Prostate gland (tissue), 2 donors: ENCODE data around the gene EPHB2. TPM values are rescaled to one million over a fixed set of nuclear protein-coding genes. Genes with fewer than 3 reads are reported as not detected.

Source experiments
- DNase-seq: peaks from one replicate; pipeline ENCODE4 v3.0.0-alpha.2; 2019; ENCODE audit warnings: low spot score
- H3K27ac ChIP-seq, 2 donors: fragments of 200-600 bp; sonication (generic); 2 replicates each; pipeline ENCODE4 v1.5.1; 2017 to 2019
- H3K27me3 ChIP-seq: fragments of 200-600 bp; sonication (generic); replicated peaks from 2 replicates; pipeline ENCODE4 v1.5.1; 2019; ENCODE audit not compliant: insufficient read depth
- H3K36me3 ChIP-seq, 2 donors: fragments of 200-600 bp; sonication (generic); 1 replicate in 1 of 2; 2 replicates in 1 of 2; pipeline versions ENCODE4 v1.5.1 to v1.8.1; 2017 to 2019
- H3K4me1 ChIP-seq: fragments of 200-600 bp; sonication (generic); replicated peaks from 2 replicates; pipeline ENCODE4 v1.5.1; 2019
- H3K4me3 ChIP-seq, 2 donors: fragments of 200-600 bp; sonication (generic); 2 replicates each; pipeline ENCODE4 v1.5.1; 2017 to 2019
- H3K9me3 ChIP-seq: fragments of 200-600 bp; sonication (generic); 2 replicates; pipeline ENCODE4 v1.5.1; 2017
- POLR2A ChIP-seq: fragments of 450-650 bp; IDR thresholded peaks from one replicate; pipeline ENCODE4 v1.6.1; 2016; ENCODE audit warnings: antibody characterized with exemption, mild to moderate bottlenecking
- POLR2AphosphoS5 ChIP-seq: sonication (generic); formaldehyde crosslinking; IDR thresholded peaks from one replicate; pipeline ENCODE4 v1.6.1; 2017; ENCODE audit warnings: antibody characterized with exemption
- WGBS: methylation state at CpG from one replicate; pipeline ENCODE4 v1.1.5; 2018; 5-methylcytosine and 5-hydroxymethylcytosine counted together
- intact Hi-C: fragments of 100-400 bp; cut with DNase I; formaldehyde crosslinking; loops from one replicate; pipeline ENCODE4 v1.14.2; 2022
- total RNA-seq, 2 donors: library from RNA; depleted of rRNA; stranded (reverse); fragments of >200 nt; gene quantifications; one replicate each; pipeline ENCODE4 v1.1.0, GENCODE V29; 2016
- TF ChIP-seq, protein P1 (sequence below), 4 experiments: fragments of 200-600 bp in 2 of 4; fragments of 450-650 bp in 2 of 4; sonication (generic) in 2 of 4; IDR thresholded peaks; 1 replicate in 3 of 4; 2 replicates in 1 of 4; pipeline ENCODE4 v1.5.1; 2016 to 2019; ENCODE audit warnings: antibody characterized with exemption in 4 of 4, mild to moderate bottlenecking in 2 of 4, moderate library complexity in 2 of 4

EPHB2 gene
- total RNA-seq, 2 donors from 2014 or later = 6.4 to 7.4 TPM

DNA sequence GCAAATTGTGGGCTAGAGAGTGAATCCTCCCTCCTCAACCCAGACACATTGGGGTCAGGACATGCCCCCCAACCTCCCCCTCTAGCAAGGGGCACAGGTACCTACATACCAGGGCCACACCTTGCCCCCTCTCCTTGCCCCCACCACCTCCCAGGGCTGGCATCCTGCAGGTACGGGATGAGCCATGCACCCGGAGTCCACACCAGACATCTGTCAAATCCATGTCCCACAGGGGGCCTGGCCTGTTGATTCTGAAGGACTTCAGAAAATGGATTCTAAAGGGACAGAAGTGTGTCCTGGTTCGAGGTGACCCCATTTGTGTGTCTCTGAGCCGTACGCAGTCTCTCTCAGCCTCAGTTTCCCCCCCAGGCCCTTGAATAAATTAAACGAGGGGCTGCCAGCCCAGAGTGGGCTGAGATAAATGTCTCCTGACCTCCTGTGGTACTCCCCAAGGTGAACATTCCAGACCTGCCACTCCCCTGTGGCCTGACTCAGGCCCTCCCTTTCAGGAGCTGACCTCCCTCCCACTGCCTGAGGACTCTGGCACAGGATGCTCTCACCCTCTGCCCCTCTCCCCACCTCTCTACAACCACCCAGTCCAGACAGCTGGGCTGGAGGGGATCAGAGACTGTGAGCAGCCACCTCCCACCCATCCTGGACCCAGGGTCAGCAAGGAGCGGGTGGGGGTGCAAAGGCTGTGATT is 94.5 kb downstream of the EPHB2 start:
- no peak overlapping the region for H3K27ac ChIP-seq
- intact Hi-C loops = no loop called here
- TF ChIP-seq POLR2A (no peak), POLR2AphosphoS5 (no peak)
- TF ChIP-seq, protein P1, sequence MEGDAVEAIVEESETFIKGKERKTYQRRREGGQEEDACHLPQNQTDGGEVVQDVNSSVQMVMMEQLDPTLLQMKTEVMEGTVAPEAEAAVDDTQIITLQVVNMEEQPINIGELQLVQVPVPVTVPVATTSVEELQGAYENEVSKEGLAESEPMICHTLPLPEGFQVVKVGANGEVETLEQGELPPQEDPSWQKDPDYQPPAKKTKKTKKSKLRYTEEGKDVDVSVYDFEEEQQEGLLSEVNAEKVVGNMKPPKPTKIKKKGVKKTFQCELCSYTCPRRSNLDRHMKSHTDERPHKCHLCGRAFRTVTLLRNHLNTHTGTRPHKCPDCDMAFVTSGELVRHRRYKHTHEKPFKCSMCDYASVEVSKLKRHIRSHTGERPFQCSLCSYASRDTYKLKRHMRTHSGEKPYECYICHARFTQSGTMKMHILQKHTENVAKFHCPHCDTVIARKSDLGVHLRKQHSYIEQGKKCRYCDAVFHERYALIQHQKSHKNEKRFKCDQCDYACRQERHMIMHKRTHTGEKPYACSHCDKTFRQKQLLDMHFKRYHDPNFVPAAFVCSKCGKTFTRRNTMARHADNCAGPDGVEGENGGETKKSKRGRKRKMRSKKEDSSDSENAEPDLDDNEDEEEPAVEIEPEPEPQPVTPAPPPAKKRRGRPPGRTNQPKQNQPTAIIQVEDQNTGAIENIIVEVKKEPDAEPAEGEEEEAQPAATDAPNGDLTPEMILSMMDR (IDR thresholded peaks at IDR 0.05) = no peak
- H3K27me3 ChIP-seq = no peaks in the 10 kb centered on the region
- no peaks in the 10 kb centered on the region for H3K9me3 ChIP-seq
- no peak for DNase-seq
- 87% methylated on average over 7 of the region's 7 CpGs for WGBS
- no peak overlapping the region for H3K4me3 ChIP-seq
- no peaks in the 10 kb centered on the region for H3K36me3 ChIP-seq
- no peaks in the 10 kb centered on the region for H3K4me1 ChIP-seq

DNA sequence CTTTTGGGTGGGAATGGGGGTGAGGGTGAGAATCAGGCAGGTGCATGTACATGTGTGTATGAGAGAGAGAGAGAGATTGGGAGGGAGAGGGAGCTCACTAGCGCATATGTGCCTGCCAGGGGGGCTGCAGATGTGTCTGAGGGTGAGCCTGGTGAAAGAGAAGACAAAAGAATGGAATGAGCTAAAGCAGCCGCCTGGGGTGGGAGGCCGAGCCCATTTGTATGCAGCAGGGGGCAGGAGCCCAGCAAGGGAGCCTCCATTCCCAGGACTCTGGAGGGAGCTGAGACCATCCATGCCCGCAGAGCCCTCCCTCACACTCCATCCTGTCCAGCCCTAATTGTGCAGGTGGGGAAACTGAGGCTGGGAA is 95.0 kb downstream of the EPHB2 start:
- H3K36me3 ChIP-seq = no peaks in the 10 kb centered on the region
- TF ChIP-seq, protein P1 (IDR thresholded peaks at IDR 0.05) = no peak
- TF ChIP-seq POLR2AphosphoS5 (no peak), POLR2A (no peak)
- no peaks in the 10 kb centered on the region for H3K4me1 ChIP-seq
- H3K27me3 ChIP-seq = no peaks in the 10 kb centered on the region
- H3K4me3 ChIP-seq = no peak overlapping the region
- 92% methylated on average over 4 of the region's 4 CpGs for WGBS
- intact Hi-C loops = no loop called here
- no peaks in the 10 kb centered on the region for H3K9me3 ChIP-seq
- DNase-seq = no peak
- no peak overlapping the region for H3K27ac ChIP-seq

DNA sequence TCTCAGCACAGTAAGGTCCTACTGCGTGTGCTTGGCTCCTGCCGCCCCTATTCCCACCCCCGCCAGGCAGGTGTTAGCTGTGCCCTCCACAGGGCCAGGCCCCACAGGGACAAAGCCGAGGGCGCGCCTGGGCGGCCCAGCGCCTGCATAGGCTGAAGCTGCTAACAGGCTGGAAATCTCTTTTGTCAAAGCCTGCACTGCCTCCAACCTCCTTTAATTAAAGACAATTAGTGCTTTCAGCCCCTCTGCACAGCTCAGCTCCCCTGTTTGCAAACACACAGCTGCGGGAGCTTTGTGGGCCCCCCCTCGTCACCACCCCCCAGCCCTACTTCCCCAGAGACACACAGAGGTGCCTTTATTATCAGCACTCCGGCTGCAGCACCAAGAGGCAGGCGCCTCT is 95.9 kb downstream of the EPHB2 start:
- Histone ChIP-seq H3K27me3 (no peaks in the 10 kb centered on the region), H3K4me3 (no peak overlapping the region), H3K27ac (no peak overlapping the region), H3K9me3 (no peaks in the 10 kb centered on the region), H3K36me3 (no peaks in the 10 kb centered on the region), H3K4me1 (no peaks in the 10 kb centered on the region)
- DNase-seq = no peak
- intact Hi-C loops = no loop called here
- 77% methylated on average over 12 of the region's 12 CpGs for WGBS
- TF ChIP-seq POLR2AphosphoS5 (no peak), POLR2A (no peak)
- TF ChIP-seq, protein P1 (IDR thresholded peaks at IDR 0.05) = no peak

DNA sequence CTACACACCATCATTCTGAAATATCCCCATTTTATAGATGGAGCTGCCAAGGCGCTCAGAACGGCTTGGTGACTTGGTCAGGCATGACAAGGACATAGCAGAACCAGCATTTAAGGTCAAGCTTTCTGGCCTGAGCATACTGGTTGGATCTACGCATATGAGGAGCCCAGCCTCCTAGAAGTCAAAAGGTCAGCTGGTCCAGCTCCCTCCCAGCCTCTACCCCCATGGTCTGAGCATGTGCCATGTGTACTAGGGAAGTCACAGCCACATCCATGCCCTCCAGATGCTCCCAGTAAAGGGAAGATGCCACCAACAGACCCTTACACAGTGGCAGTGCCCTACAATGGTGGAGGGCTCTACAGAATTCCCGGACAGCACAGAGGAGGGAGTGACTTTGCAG is 96.7 kb downstream of the EPHB2 start:
- intact Hi-C loops = no loop called here
- WGBS = 87% methylated on average over 4 of the region's 4 CpGs
- Histone ChIP-seq H3K4me3 (no peak overlapping the region), H3K27me3 (no peaks in the 10 kb centered on the region), H3K27ac (no peak overlapping the region), H3K36me3 (no peaks in the 10 kb centered on the region), H3K9me3 (no peaks in the 10 kb centered on the region), H3K4me1 (no peaks in the 10 kb centered on the region)
- DNase-seq = no peak
- no peak for TF ChIP-seq POLR2AphosphoS5
- no peak for TF ChIP-seq POLR2A
- TF ChIP-seq, protein P1 (IDR thresholded peaks at IDR 0.05) = no peak

DNA sequence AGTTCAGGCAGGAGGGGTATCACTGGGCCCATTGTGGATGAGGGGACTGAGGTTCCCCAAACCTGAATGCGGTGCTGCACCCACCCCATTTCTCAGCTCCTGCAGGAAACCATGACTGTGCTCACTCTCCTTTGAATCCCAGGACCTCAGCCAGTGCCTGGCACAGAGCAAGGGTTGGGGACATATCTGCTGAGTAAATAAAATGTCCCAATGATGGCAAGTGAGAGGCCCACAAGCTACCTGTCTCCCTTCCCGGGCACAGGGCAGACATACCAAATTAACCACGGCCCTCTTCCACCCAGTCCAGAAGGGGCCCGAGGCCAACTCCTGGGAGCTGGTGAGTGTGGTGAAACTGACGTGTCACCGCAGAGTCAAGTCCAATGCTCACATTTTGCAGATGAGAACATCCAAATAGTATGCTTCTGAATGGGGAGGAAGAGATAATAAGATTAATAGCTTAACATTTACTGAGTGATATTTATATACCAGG is 97.6 kb downstream of the EPHB2 start:
- TF ChIP-seq POLR2AphosphoS5 (no peak), POLR2A (no peak)
- TF ChIP-seq, protein P1 (IDR thresholded peaks at IDR 0.05) = no peak
- 36% methylated on average over 6 of the region's 6 CpGs for WGBS
- H3K27ac ChIP-seq = no peak overlapping the region
- no peaks in the 10 kb centered on the region for H3K27me3 ChIP-seq
- no peaks in the 10 kb centered on the region for H3K9me3 ChIP-seq
- no peak overlapping the region for H3K4me3 ChIP-seq
- H3K4me1 ChIP-seq = no peaks in the 10 kb centered on the region
- intact Hi-C loops = no loop called here
- DNase-seq = no peak
- no peaks in the 10 kb centered on the region for H3K36me3 ChIP-seq
